Activated CD4-positive, alpha-beta T cell treated with anti-CD3 and anti-CD28 coated beads for 36 hours (primary cell): ENCODE data around the gene AASS. TPM values are rescaled to one million over a fixed set of nuclear protein-coding genes. Genes with fewer than 3 reads are reported as not detected.

Source experiments
- ATAC-seq: fragments of 200-7000 bp; cut with Tn5 transposase; one replicate; pipeline ENCODE4 v1.10.0; 2021; ENCODE audit warnings: mild to moderate bottlenecking, moderate library complexity
- CTCF ChIA-PET: fragments of 350-600 bp; sonication (Branson Sonifier 250); formaldehyde crosslinking; loops from one replicate; lab custom pipeline; 2021; ENCODE audit warnings: antibody characterized with exemption; lab: Charles Lee
- POLR2A ChIA-PET: fragments of 350-600 bp; sonication (Branson Sonifier 250); formaldehyde crosslinking; loops from one replicate; lab custom pipeline; 2021; ENCODE audit warnings: antibody characterized with exemption, inconsistent platforms; lab: Charles Lee
- DNase-seq: peaks from one replicate; pipeline ENCODE4 v3.0.0-alpha.2; 2020
- H3K27ac Mint-ChIP-seq: one replicate; pipeline ENCODE4 v1.8.0; 2021; ENCODE audit warnings: mixed read lengths
- H3K27me3 Mint-ChIP-seq: one replicate; pipeline ENCODE4 v1.8.0; 2021; ENCODE audit warnings: mixed read lengths
- H3K36me3 Mint-ChIP-seq: one replicate; pipeline ENCODE4 v1.8.0; 2021; ENCODE audit warnings: low read depth, mixed read lengths
- H3K4me1 Mint-ChIP-seq: one replicate; pipeline ENCODE4 v1.8.0; 2021; ENCODE audit warnings: mixed read lengths
- H3K4me3 Mint-ChIP-seq: one replicate; pipeline ENCODE4 v1.8.0; 2021; ENCODE audit warnings: mild to moderate bottlenecking, moderate library complexity, mixed read lengths
- H3K9me3 Mint-ChIP-seq: one replicate; pipeline ENCODE4 v1.8.0; 2021; ENCODE audit warnings: low read depth, mixed read lengths
- intact Hi-C, 2 experiments: fragments of 100-400 bp; cut with DNase I in 1 of 2; cut with micrococcal nuclease in 1 of 2; formaldehyde crosslinking; loops; one replicate each; pipeline versions ENCODE4 v1.14.2 to v1.15.1; 2022 to 2024; cut with DNase I, micrococcal nuclease
- total RNA-seq, 2 experiments: library from RNA; stranded (reverse); gene quantifications; one replicate each; pipeline ENCODE4 v1.2.3, GENCODE V29; 2021

Gene AASS
- total RNA-seq, 2 experiments from 2014 or later, result 2.1 TPM

GRCh38 chr7:122068046-122068445 is 76.0 kb downstream of the AASS start:
- DNase-seq (no peak), ATAC-seq (no peak)
- Mint-ChIP-seq H3K4me3 (no peak overlapping the region), H3K27ac (no peak overlapping the region), H3K36me3 (no peaks in the 10 kb centered on the region), H3K4me1 (no peaks in the 10 kb centered on the region), H3K9me3 (no peaks in the 10 kb centered on the region), H3K27me3 (no peaks in the 10 kb centered on the region)
- ChIA-PET POLR2A (no interaction called here), CTCF (no interaction called here)
- intact Hi-C loops, result no loop called here

DNA sequence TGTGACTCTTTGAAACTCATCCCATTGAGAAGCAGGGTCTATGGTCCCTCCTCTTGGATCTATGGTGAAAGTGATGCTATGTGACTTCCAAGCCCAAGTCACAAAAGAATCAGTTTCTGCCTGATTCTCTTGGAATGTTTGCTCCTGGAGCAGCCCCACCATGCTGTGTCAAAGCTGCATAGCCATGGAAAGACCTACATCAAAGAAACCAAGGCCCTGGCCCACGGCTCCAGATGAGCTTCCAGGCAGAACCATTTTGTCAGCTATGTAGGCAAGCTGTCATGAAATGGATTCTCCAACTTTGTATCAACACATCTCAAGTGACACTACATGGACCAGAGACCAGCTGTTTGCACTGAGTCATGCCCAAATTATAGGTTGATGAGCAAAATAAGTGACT is 77.0 kb downstream of the AASS start:
- no peak for ATAC-seq
- no peaks in the 10 kb centered on the region for H3K36me3 Mint-ChIP-seq
- H3K27me3 Mint-ChIP-seq, result no peaks in the 10 kb centered on the region
- no peaks in the 10 kb centered on the region for H3K4me1 Mint-ChIP-seq
- intact Hi-C loops, result no loop called here
- no peak overlapping the region for H3K27ac Mint-ChIP-seq
- no peaks in the 10 kb centered on the region for H3K9me3 Mint-ChIP-seq
- ChIA-PET CTCF (no interaction called here), POLR2A (no interaction called here)
- DNase-seq, result no peak
- no peak overlapping the region for H3K4me3 Mint-ChIP-seq

DNA sequence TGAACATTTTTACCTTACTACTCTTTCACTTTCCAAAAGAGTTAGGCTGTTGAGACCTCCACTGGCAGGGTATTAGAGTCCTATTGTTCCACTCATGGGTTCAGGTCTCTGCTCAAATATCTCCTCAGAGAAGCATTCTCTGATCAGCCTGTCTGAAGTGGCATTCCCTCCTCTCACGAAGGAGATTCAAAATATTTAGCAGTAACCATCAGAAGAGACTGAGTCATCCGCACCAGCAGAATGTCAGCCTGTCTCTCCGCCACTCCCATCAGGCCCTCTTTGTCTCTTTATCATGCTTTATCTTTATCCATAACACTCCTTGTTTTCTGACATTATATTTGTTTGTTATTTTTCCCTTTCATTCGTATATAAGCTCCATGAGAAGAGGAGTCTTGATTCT is 79.1 kb downstream of the AASS start:
- intact Hi-C loops, result no loop called here
- ATAC-seq (no peak), DNase-seq (no peak)
- H3K27ac Mint-ChIP-seq, result no peak overlapping the region
- CTCF ChIA-PET, result no interaction called here
- no peak overlapping the region for H3K4me3 Mint-ChIP-seq
- POLR2A ChIA-PET, result no interaction called here
- H3K27me3 Mint-ChIP-seq, result no peaks in the 10 kb centered on the region
- H3K4me1 Mint-ChIP-seq, result no peaks in the 10 kb centered on the region
- H3K9me3 Mint-ChIP-seq, result no peaks in the 10 kb centered on the region
- H3K36me3 Mint-ChIP-seq, result no peaks in the 10 kb centered on the region

DNA sequence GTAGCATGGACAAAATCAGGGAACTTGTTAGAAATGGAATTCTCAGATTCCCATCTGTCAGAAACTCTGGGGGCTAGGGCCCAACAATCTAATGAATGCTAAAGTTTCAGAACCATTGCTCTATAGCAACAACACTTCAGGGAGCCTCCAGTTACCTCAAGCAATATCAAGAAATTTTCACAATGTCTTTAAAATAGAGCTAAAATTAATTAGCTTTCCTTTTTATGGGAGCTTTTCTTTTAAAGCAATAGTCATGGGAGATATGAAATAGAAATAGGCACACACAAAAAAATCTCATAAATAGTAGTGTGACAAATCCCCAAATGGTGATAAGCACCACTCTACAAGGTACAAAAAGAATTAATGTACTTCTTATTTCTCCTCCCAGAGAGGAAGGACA is 80.9 kb downstream of the AASS start:
- H3K9me3 Mint-ChIP-seq, result no peaks in the 10 kb centered on the region
- CTCF ChIA-PET, result no interaction called here
- no peaks in the 10 kb centered on the region for H3K4me1 Mint-ChIP-seq
- H3K27me3 Mint-ChIP-seq, result no peaks in the 10 kb centered on the region
- ATAC-seq (no peak), DNase-seq (no peak)
- intact Hi-C loops, result no loop called here
- H3K36me3 Mint-ChIP-seq, result no peaks in the 10 kb centered on the region
- no peak overlapping the region for H3K27ac Mint-ChIP-seq
- H3K4me3 Mint-ChIP-seq, result no peak overlapping the region
- POLR2A ChIA-PET, result no interaction called here

DNA sequence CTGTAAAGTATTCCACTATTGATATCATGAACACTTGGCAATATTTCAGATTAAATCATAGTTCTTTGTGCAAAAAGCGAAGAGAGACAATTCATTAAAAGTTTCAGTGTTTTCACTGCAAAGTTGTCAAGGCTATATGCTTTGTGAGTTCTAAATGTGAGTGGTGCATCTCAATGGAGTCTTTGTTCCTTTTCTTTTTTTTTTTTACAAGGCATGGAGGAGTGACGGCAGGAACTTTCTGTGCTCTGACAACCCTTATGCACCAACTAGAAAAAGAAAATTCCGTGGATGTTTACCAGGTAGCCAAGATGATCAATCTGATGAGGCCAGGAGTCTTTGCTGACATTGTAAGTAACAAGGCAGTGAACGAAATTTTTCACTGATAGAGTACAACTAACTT is 84.5 kb downstream of the AASS start:
- no peak for ATAC-seq
- CTCF ChIA-PET, result no interaction called here
- Mint-ChIP-seq H3K27ac (no peak overlapping the region), H3K4me3 (no peak overlapping the region), H3K27me3 (no peaks in the 10 kb centered on the region), H3K4me1 (no peaks in the 10 kb centered on the region), H3K36me3 (no peaks in the 10 kb centered on the region), H3K9me3 (no peaks in the 10 kb centered on the region)
- intact Hi-C loops, result no loop called here
- POLR2A ChIA-PET, result no interaction called here
- DNase-seq, result no peak

GRCh38 chr7:122056977-122057376 is 87.1 kb downstream of the AASS start:
- ATAC-seq, result no peak
- Mint-ChIP-seq H3K9me3 (no peaks in the 10 kb centered on the region), H3K27me3 (no peaks in the 10 kb centered on the region), H3K4me1 (no peaks in the 10 kb centered on the region), H3K4me3 (no peak overlapping the region), H3K36me3 (no peaks in the 10 kb centered on the region), H3K27ac (no peak overlapping the region)
- DNase-seq, result no peak
- intact Hi-C loops, result no loop called here
- POLR2A ChIA-PET, result no interaction called here
- CTCF ChIA-PET, result no interaction called here

GRCh38 chr7:122055073-122055472 is 89.0 kb downstream of the AASS start:
- Mint-ChIP-seq H3K27me3 (no peaks in the 10 kb centered on the region), H3K4me3 (no peak overlapping the region), H3K36me3 (no peaks in the 10 kb centered on the region), H3K9me3 (no peaks in the 10 kb centered on the region), H3K27ac (no peak overlapping the region), H3K4me1 (no peaks in the 10 kb centered on the region)
- ChIA-PET CTCF (interaction anchor here (0.6 kb wide), 1 partner anchor 284 kb away, joined by 3 read pairs; no protein-coding TSS in a partner anchor), POLR2A (no interaction called here)
- ATAC-seq (no peak), DNase-seq (no peak)
- intact Hi-C loops, result no loop called here

DNA sequence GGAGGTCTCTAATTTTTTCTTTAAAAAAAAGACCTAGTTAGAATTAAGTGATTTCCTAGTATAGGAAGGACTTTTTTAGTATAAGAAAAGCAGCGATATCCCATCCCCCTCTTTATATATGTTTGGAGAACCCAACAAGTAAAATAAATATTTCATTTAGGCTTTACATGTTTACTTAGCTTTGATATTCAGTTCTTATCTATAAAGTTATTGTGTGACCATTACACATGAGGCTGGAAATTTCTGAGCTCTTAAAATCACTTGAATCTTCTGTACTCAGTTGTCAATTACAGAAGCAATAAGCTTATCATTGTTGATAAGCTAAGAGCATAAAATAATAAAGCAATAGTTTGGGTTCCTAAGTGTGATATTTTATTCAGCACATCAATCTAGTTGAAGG is 89.7 kb downstream of the AASS start:
- DNase-seq, result no peak
- ATAC-seq, result no peak
- CTCF ChIA-PET, result interaction anchor here (0.6 kb wide), 1 partner anchor 283 kb away, joined by 3 read pairs; no protein-coding TSS in a partner anchor
- Mint-ChIP-seq H3K27me3 (no peaks in the 10 kb centered on the region), H3K4me1 (no peaks in the 10 kb centered on the region), H3K4me3 (no peak overlapping the region), H3K36me3 (no peaks in the 10 kb centered on the region), H3K27ac (no peak overlapping the region), H3K9me3 (no peaks in the 10 kb centered on the region)
- POLR2A ChIA-PET, result no interaction called here
- intact Hi-C loops, result no loop called here

DNA sequence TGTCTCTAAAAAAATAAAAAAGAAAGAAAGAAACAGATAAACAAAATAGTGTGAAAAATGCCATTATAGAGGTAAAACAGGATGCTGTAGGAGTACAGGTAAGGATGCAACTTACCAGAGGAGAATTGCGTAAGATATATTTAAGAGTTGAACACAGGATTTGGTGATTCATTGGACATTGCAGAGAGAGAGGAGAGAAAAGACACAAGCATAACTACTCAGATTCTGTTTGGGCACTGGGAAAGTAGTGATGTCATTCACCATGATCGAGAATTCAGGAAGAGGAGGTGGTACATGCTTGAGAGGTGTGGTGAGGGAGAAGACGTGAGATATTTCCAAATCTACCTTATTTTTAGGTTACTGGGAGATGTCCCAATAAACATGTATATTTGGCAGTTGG is 97.6 kb downstream of the AASS start:
- no peak overlapping the region for H3K4me3 Mint-ChIP-seq
- H3K27ac Mint-ChIP-seq, result no peak overlapping the region
- ChIA-PET POLR2A (no interaction called here), CTCF (no interaction called here)
- H3K27me3 Mint-ChIP-seq, result no peaks in the 10 kb centered on the region
- no peak for ATAC-seq
- H3K36me3 Mint-ChIP-seq, result no peaks in the 10 kb centered on the region
- DNase-seq, result no peak
- H3K4me1 Mint-ChIP-seq, result no peaks in the 10 kb centered on the region
- intact Hi-C loops, result no loop called here
- H3K9me3 Mint-ChIP-seq, result peaks cover 3% of the 10 kb centered on the region

- ATAC-seq, result no peak
Observed at GRCh38 chr7:122040147-122040546, 103.9 kb downstream of the AASS start.

GRCh38 chr7:122038904-122039303 is 105.1 kb downstream of the AASS start:
- no peak for DNase-seq
- CTCF ChIA-PET, result no interaction called here
- no peaks in the 10 kb centered on the region for H3K27me3 Mint-ChIP-seq
- no peak for ATAC-seq
- no peak overlapping the region for H3K4me3 Mint-ChIP-seq
- H3K36me3 Mint-ChIP-seq, result no peaks in the 10 kb centered on the region
- H3K9me3 Mint-ChIP-seq, result no peaks in the 10 kb centered on the region
- no peaks in the 10 kb centered on the region for H3K4me1 Mint-ChIP-seq
- H3K27ac Mint-ChIP-seq, result no peak overlapping the region
- intact Hi-C loops, result no loop called here
- POLR2A ChIA-PET, result no interaction called here

More at GRCh38 chr7:122040147-122040546, 103.9 kb downstream of the AASS start:
- ChIA-PET POLR2A (no interaction called here), CTCF (no interaction called here)
- Mint-ChIP-seq H3K27ac (no peak overlapping the region), H3K27me3 (no peaks in the 10 kb centered on the region), H3K9me3 (no peaks in the 10 kb centered on the region), H3K4me1 (no peaks in the 10 kb centered on the region), H3K36me3 (no peaks in the 10 kb centered on the region), H3K4me3 (no peak overlapping the region)
- DNase-seq, result no peak
- intact Hi-C loops, result no loop called here

GRCh38 chr7:122038134-122038533 is 105.9 kb downstream of the AASS start:
- DNase-seq (no peak), ATAC-seq (no peak)
- no peaks in the 10 kb centered on the region for H3K9me3 Mint-ChIP-seq
- no peak overlapping the region for H3K27ac Mint-ChIP-seq
- CTCF ChIA-PET, result no interaction called here
- POLR2A ChIA-PET, result no interaction called here
- no peaks in the 10 kb centered on the region for H3K27me3 Mint-ChIP-seq
- no peak overlapping the region for H3K4me3 Mint-ChIP-seq
- no peaks in the 10 kb centered on the region for H3K36me3 Mint-ChIP-seq
- H3K4me1 Mint-ChIP-seq, result no peaks in the 10 kb centered on the region
- intact Hi-C loops, result no loop called here

DNA sequence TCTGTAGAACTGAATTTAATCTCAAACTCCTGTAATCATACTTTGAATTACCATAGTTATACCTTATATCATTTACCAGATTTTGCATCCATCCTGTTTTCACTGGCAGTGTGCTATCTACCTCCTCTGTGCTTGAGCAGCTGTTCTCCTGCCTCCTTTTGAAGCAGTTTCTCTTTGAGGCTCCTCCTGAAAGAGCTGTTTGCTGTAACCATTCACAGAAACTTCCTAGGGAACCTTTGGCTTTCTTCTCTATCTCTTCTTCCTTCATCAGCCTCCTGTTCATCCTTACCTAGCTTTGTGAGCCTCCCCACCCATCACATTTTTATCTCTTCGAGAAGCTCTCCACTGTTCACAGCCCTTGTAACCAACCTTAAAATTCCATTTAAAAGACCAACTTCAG is 108.2 kb downstream of the AASS start:
- H3K9me3 Mint-ChIP-seq, result no peaks in the 10 kb centered on the region
- ATAC-seq, result no peak
- no peak overlapping the region for H3K4me3 Mint-ChIP-seq
- H3K4me1 Mint-ChIP-seq, result no peaks in the 10 kb centered on the region
- H3K27ac Mint-ChIP-seq, result no peak overlapping the region
- H3K27me3 Mint-ChIP-seq, result no peaks in the 10 kb centered on the region
- CTCF ChIA-PET, result no interaction called here
- no peak for DNase-seq
- no peaks in the 10 kb centered on the region for H3K36me3 Mint-ChIP-seq
- POLR2A ChIA-PET, result no interaction called here
- intact Hi-C loops, result no loop called here
